NT2/D1 (cell line): ENCODE results near the gene SH3RF2.

Experiments used
- YY1 ChIP-seq: IDR thresholded peaks from 2 replicates; pipeline ENCODE4 v1.6.1; 2011; ENCODE audit not compliant: insufficient read length, insufficient read depth
- ZNF274 ChIP-seq: IDR thresholded peaks from 2 replicates; pipeline ENCODE4 v1.6.1; 2011; ENCODE audit warnings: mild to moderate bottlenecking, low read depth, low read length

DNA sequence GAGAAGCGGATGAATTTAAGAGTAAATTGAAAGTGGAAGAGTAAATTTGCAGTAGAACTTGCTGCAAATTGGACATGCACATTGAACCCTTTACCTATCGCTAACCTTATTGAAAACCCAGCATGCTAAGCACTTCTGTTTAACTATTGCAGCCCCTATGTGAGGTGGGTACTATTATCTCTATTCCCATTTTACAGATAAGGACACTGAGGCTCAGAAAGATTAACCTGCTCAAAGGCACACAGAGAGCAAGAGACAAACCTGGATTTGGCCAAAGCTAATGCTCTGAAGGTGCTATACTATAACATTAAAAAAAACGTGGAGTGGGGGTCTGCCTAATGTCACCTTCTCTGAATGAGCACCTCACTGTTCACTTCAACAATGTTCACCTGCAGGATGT is 21.0 kb downstream of the SH3RF2 start:
- TF ChIP-seq ZNF274, result no peak
- no peak for TF ChIP-seq YY1
